Thyroid gland (tissue), 4 donors: ENCODE data around the gene CC2D2B.

Experiments used
- CTCF ChIP-seq, 6 experiments: fragments of 200-600 bp in 3 of 6; fragments of 450-650 bp in 3 of 6; sonication (generic) in 3 of 6; IDR thresholded peaks; one replicate each; pipeline ENCODE4 v1.5.1; 2016 to 2019; ENCODE audit warnings: antibody characterized with exemption in 6 of 6, mild to moderate bottlenecking in 2 of 6, inconsistent platforms in 1 of 6, moderate library complexity in 1 of 6
- POLR2A ChIP-seq, 2 donors: fragments of 450-650 bp; IDR thresholded peaks; one replicate each; pipeline ENCODE4 v1.6.1; 2017; ENCODE audit warnings: antibody characterized with exemption in 2 of 2, mild to moderate bottlenecking in 2 of 2, moderate library complexity in 1 of 2

- TF ChIP-seq CTCF (IDR thresholded peaks at IDR 0.05) (no peak), POLR2A (IDR thresholded peaks at IDR 0.05) (no peak)
Measured at GRCh38 chr10:95860166-95860940, 47.4 kb upstream of the CC2D2B start.
